Vagina (tissue), 2 donors: Measurements from ENCODE around the gene OPRL1.

Source experiments
- CTCF ChIP-seq, 3 experiments: fragments of 450-650 bp in 2 of 3; fragments of 200-600 bp in 1 of 3; sonication (generic) in 1 of 3; IDR thresholded peaks; one replicate each; pipeline ENCODE4 v1.5.1; 2017 to 2019; ENCODE audit warnings: antibody characterized with exemption in 3 of 3, mild to moderate bottlenecking in 2 of 3, moderate library complexity in 2 of 3
- POLR2A ChIP-seq, 2 donors: fragments of 450-650 bp; IDR thresholded peaks; one replicate each; pipeline ENCODE4 v1.6.1; 2017; ENCODE audit warnings: antibody characterized with exemption in 2 of 2, mild to moderate bottlenecking in 2 of 2, moderate library complexity in 2 of 2
- POLR2AphosphoS5 ChIP-seq, 2 donors: sonication (generic); formaldehyde crosslinking; IDR thresholded peaks; one replicate each; pipeline ENCODE4 v1.9.0; 2017; ENCODE audit warnings: antibody characterized with exemption in 2 of 2, mild to moderate bottlenecking in 2 of 2, low read depth in 1 of 2; ENCODE audit not compliant: insufficient read depth in 1 of 2

- TF ChIP-seq CTCF (IDR thresholded peaks at IDR 0.05), result no peak
- no peak for TF ChIP-seq POLR2A (IDR thresholded peaks at IDR 0.05)
- no peak for TF ChIP-seq POLR2AphosphoS5 (IDR thresholded peaks at IDR 0.05; ENCODE audit: insufficient read depth in 1 of 2, low read depth in 1 of 2)
Observed at GRCh38 chr20:64139199-64140060, 59.5 kb downstream of the OPRL1 start.
